GM12878 (cell line): Measurements from ENCODE around the gene DLG4. TPM values are rescaled to one million over a fixed set of nuclear protein-coding genes. Genes with fewer than 3 reads are reported as not detected.

ENCODE experiments used
- BACH1 ChIP-seq: fragments of 450-650 bp; IDR thresholded peaks from 2 replicates; pipeline ENCODE4 v1.6.1; 2017; ENCODE audit warnings: mild to moderate bottlenecking, borderline replicate concordance
- CBX5 ChIP-seq: sonication (generic); IDR thresholded peaks from 2 replicates; pipeline ENCODE4 v1.6.1; 2016; ENCODE audit warnings: low read depth, moderate library complexity, mild to moderate bottlenecking, inconsistent platforms
- EGR1 ChIP-seq, 2 experiments: IDR thresholded peaks; 1 replicate in 1 of 2; 2 replicates in 1 of 2; pipeline ENCODE4 v1.6.1; 2011 to 2012; ENCODE audit warnings: low read depth in 2 of 2, low read length in 2 of 2, borderline replicate concordance in 1 of 2, mild to moderate bottlenecking in 1 of 2, moderate library complexity in 1 of 2
- NFXL1 ChIP-seq: fragments of 450-650 bp; IDR thresholded peaks from 2 replicates; pipeline ENCODE4 v1.6.1; 2017; ENCODE audit warnings: antibody characterized with exemption, mild to moderate bottlenecking, borderline replicate concordance
- NFYA ChIP-seq: IDR thresholded peaks from 2 replicates; pipeline ENCODE4 v1.6.1; 2011; ENCODE audit warnings: low read depth, mild to moderate bottlenecking, low read length, improper control_type of control experiment, borderline replicate concordance
- NR2C2 ChIP-seq: IDR thresholded peaks from 2 replicates; pipeline ENCODE4 v1.6.1; 2011; ENCODE audit warnings: borderline replicate concordance, low read depth; ENCODE audit not compliant: control insufficient read depth, insufficient read length
- POLR2AphosphoS2 ChIP-seq: IDR thresholded peaks from 2 replicates; pipeline ENCODE4 v1.6.1; 2011; ENCODE audit warnings: low read depth, mild to moderate bottlenecking, low read length, improper control_type of control experiment, moderate library complexity
- POLR2AphosphoS5 ChIP-seq: IDR thresholded peaks from 2 replicates; pipeline ENCODE4 v1.6.1; 2011; ENCODE audit warnings: mild to moderate bottlenecking, low read length, inconsistent platforms
- RB1 ChIP-seq: fragments of 450-650 bp; formaldehyde crosslinking; IDR thresholded peaks from 2 replicates; pipeline ENCODE4 v1.6.1; 2017; ENCODE audit warnings: mild to moderate bottlenecking, borderline replicate concordance
- SIN3A ChIP-seq: IDR thresholded peaks from 2 replicates; pipeline ENCODE4 v1.6.1; 2012; ENCODE audit warnings: low read depth, low read length, improper control_type of control experiment
- SMAD5 ChIP-seq: IDR thresholded peaks from 2 replicates; pipeline ENCODE4 v1.6.1; 2016; ENCODE audit warnings: antibody characterized with exemption, low read depth
- SRF ChIP-seq, 2 experiments: IDR thresholded peaks; 2 replicates each; pipeline ENCODE4 v1.6.1; 2011; ENCODE audit warnings: low read depth in 2 of 2, low read length in 2 of 2, mild to moderate bottlenecking in 1 of 2, moderate library complexity in 1 of 2
- SUZ12 ChIP-seq: fragments of 200-600 bp; sonication (generic); IDR thresholded peaks from one replicate; pipeline ENCODE4 v1.6.1; 2018; ENCODE audit warnings: antibody characterized with exemption, mild to moderate bottlenecking; ENCODE audit not compliant: unreplicated experiment
- ZNF384 ChIP-seq: IDR thresholded peaks from 2 replicates; pipeline ENCODE4 v1.6.1; 2012; ENCODE audit warnings: low read depth, mild to moderate bottlenecking, low read length, improper control_type of control experiment, borderline replicate concordance
- polyA plus RNA-seq, 11 experiments: library from polyadenylated mRNA; depleted of rRNA in 4 of 11; unstranded in 6 of 11; stranded (reverse) in 5 of 11; fragments of >200 nt; fragmentation: Nextera tagmentation in 4 of 11; fragmentation: Illumina TruSeq in 1 of 11; extraction: Ambion mirVana in 4 of 11; extraction: Trizol in 1 of 11; gene quantifications; 1 replicate in 1 of 11; 2 replicates in 10 of 11; pipeline versions ENCODE4 v1.2.1 to v1.2.3, GENCODE V29; 2011 to 2016; ENCODE audit warnings: inconsistent platforms in 2 of 11, missing spikeins in 2 of 11, low read depth in 1 of 11
- total RNA-seq, 4 experiments: library from RNA; depleted of rRNA in 3 of 4; stranded (reverse); fragments of >200 nt in 3 of 4; fragmentation: Illumina TruSeq in 1 of 4; extraction: Trizol in 1 of 4; gene quantifications; 2 replicates each; pipeline versions ENCODE4 v1.2.1 to v1.2.3, GENCODE V29; 2013 to 2021
- TF ChIP-seq, protein P1 (sequence below): fragments of 450-650 bp; formaldehyde crosslinking; IDR thresholded peaks from 2 replicates; pipeline ENCODE4 v1.4.0; 2020; ENCODE audit warnings: mild to moderate bottlenecking, moderate library complexity
- TF ChIP-seq, protein P2 (sequence below): fragments of 450-650 bp; IDR thresholded peaks from 2 replicates; pipeline ENCODE4 v1.6.1; 2018; ENCODE audit warnings: borderline replicate concordance, mild to moderate bottlenecking; ENCODE audit not compliant: partially characterized antibody
- TF ChIP-seq, protein P3 (sequence below): fragments of 450-650 bp; IDR thresholded peaks from 2 replicates; pipeline ENCODE4 v1.6.1; 2017; ENCODE audit warnings: antibody characterized with exemption, mild to moderate bottlenecking, moderate library complexity
- TF ChIP-seq, protein P4 (sequence below): fragments of 450-650 bp; IDR thresholded peaks from 2 replicates; pipeline ENCODE4 v1.6.1; 2017; ENCODE audit warnings: low read depth, mild to moderate bottlenecking, moderate library complexity

The DLG4 gene
- total and polyA plus RNA-seq, 10 of the 15 experiments (the other 5 are each of a cell fraction or from before 2014, with no cell fraction given) = 0.07 to 4.1 (median 1.3) TPM

DNA sequence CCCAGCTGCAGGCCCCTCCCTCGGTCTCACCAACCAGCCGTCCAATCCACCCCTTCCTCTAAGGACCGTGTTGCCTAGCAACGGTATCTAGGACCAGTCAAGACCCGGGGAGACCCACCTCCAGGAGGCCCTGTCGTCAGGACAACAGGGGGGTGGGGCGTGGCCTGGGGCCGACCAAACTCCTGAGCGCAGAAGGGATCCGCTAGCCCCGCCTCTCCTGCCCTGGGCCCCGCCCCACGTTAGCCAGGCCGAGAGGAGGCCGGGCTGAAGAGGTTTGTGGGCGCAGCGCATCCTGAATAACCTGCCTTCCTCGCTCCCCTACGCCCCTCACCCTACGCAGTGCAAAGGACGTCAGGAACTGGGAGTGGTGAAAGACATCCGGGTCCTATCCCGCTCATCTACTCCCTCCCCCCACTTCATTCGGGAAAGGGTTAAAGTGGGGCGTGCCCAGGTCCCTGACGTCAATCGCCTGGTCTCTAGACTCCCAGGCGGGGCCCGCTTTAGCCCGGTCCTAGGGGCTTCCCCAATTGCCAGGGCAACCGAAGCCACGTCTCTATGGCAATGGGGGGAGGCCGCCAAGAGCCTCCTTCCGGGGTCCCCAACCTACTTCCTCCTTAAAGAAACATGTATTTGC is 14.7 kb downstream of the DLG4 start (continued):
- TF ChIP-seq, protein P1, sequence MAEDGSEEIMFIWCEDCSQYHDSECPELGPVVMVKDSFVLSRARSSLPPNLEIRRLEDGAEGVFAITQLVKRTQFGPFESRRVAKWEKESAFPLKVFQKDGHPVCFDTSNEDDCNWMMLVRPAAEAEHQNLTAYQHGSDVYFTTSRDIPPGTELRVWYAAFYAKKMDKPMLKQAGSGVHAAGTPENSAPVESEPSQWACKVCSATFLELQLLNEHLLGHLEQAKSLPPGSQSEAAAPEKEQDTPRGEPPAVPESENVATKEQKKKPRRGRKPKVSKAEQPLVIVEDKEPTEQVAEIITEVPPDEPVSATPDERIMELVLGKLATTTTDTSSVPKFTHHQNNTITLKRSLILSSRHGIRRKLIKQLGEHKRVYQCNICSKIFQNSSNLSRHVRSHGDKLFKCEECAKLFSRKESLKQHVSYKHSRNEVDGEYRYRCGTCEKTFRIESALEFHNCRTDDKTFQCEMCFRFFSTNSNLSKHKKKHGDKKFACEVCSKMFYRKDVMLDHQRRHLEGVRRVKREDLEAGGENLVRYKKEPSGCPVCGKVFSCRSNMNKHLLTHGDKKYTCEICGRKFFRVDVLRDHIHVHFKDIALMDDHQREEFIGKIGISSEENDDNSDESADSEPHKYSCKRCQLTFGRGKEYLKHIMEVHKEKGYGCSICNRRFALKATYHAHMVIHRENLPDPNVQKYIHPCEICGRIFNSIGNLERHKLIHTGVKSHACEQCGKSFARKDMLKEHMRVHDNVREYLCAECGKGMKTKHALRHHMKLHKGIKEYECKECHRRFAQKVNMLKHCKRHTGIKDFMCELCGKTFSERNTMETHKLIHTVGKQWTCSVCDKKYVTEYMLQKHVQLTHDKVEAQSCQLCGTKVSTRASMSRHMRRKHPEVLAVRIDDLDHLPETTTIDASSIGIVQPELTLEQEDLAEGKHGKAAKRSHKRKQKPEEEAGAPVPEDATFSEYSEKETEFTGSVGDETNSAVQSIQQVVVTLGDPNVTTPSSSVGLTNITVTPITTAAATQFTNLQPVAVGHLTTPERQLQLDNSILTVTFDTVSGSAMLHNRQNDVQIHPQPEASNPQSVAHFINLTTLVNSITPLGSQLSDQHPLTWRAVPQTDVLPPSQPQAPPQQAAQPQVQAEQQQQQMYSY (CRISPR knock-in tag) = no peak
- TF ChIP-seq EGR1 (IDR thresholded peaks at IDR 0.05; ENCODE audit: borderline replicate concordance in 1 of 2, low read depth in 2 of 2, low read length in 2 of 2) = no peak
- no peak for TF ChIP-seq ZNF384
- no peak for TF ChIP-seq NFYA
- no peak for TF ChIP-seq BACH1
- no peak for TF ChIP-seq NFXL1
- no peak for TF ChIP-seq POLR2AphosphoS2
- no peak for TF ChIP-seq SUZ12
- TF ChIP-seq CBX5 = no peak
- TF ChIP-seq SMAD5 = no peak
- no peak for TF ChIP-seq SRF (IDR thresholded peaks at IDR 0.05; ENCODE audit: low read depth in 2 of 2, low read length in 2 of 2)
- no peak for TF ChIP-seq NR2C2
- no peak for TF ChIP-seq POLR2AphosphoS5
- TF ChIP-seq SIN3A = peak; percentile 85; the same call in 1 of the 2 replicates
- TF ChIP-seq, protein P2, sequence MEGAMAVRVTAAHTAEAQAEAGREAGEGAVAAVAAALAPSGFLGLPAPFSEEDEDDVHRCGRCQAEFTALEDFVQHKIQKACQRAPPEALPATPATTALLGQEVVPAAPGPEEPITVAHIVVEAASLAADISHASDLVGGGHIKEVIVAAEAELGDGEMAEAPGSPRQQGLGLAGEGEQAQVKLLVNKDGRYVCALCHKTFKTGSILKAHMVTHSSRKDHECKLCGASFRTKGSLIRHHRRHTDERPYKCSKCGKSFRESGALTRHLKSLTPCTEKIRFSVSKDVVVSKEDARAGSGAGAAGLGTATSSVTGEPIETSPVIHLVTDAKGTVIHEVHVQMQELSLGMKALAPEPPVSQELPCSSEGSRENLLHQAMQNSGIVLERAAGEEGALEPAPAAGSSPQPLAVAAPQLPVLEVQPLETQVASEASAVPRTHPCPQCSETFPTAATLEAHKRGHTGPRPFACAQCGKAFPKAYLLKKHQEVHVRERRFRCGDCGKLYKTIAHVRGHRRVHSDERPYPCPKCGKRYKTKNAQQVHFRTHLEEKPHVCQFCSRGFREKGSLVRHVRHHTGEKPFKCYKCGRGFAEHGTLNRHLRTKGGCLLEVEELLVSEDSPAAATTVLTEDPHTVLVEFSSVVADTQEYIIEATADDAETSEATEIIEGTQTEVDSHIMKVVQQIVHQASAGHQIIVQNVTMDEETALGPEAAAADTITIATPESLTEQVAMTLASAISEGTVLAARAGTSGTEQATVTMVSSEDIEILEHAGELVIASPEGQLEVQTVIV = peak; percentile 16
- TF ChIP-seq, protein P3, sequence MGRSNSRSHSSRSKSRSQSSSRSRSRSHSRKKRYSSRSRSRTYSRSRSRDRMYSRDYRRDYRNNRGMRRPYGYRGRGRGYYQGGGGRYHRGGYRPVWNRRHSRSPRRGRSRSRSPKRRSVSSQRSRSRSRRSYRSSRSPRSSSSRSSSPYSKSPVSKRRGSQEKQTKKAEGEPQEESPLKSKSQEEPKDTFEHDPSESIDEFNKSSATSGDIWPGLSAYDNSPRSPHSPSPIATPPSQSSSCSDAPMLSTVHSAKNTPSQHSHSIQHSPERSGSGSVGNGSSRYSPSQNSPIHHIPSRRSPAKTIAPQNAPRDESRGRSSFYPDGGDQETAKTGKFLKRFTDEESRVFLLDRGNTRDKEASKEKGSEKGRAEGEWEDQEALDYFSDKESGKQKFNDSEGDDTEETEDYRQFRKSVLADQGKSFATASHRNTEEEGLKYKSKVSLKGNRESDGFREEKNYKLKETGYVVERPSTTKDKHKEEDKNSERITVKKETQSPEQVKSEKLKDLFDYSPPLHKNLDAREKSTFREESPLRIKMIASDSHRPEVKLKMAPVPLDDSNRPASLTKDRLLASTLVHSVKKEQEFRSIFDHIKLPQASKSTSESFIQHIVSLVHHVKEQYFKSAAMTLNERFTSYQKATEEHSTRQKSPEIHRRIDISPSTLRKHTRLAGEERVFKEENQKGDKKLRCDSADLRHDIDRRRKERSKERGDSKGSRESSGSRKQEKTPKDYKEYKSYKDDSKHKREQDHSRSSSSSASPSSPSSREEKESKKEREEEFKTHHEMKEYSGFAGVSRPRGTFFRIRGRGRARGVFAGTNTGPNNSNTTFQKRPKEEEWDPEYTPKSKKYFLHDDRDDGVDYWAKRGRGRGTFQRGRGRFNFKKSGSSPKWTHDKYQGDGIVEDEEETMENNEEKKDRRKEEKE = no peak
- peak; percentile 65; the same call in 1 of the 2 replicates for TF ChIP-seq RB1
- TF ChIP-seq, protein P4, sequence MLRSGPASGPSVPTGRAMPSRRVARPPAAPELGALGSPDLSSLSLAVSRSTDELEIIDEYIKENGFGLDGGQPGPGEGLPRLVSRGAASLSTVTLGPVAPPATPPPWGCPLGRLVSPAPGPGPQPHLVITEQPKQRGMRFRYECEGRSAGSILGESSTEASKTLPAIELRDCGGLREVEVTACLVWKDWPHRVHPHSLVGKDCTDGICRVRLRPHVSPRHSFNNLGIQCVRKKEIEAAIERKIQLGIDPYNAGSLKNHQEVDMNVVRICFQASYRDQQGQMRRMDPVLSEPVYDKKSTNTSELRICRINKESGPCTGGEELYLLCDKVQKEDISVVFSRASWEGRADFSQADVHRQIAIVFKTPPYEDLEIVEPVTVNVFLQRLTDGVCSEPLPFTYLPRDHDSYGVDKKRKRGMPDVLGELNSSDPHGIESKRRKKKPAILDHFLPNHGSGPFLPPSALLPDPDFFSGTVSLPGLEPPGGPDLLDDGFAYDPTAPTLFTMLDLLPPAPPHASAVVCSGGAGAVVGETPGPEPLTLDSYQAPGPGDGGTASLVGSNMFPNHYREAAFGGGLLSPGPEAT = 0 out of 2 replicates have a peak, but pooled peaks have one; percentile 31
